ENCODE measurements around the gene MTREX.

- TF ChIP-seq POLR2AphosphoS5 (IDR thresholded peaks at IDR 0.05) (no peak), CTCF (IDR thresholded peaks at IDR 0.05 in 8 of 11, conservative IDR thresholded peaks at IDR 0.05 in 3 of 11) (no peak)
Observed at GRCh38 chr5:55454282-55454681, 146.5 kb downstream of the MTREX start.

Measured in spleen (tissue), 7 donors.